NCI-H460 (cell line): ENCODE measurements around the gene CNOT11. TPM values are rescaled to one million over a fixed set of nuclear protein-coding genes. Genes with fewer than 3 reads are reported as not detected.

Source experiments
- DNase-seq: peaks from one replicate; pipeline ENCODE4 v3.0.0-alpha.2; 2016; ENCODE audit warnings: low read depth; ENCODE audit errors: extremely low read depth
- total RNA-seq: library from RNA; depleted of rRNA; stranded (reverse); fragments of >200 nt; shearing (Covaris generic); gene quantifications from 2 replicates; pipeline ENCODE4 v1.2.3, GENCODE V29; 2014

Gene CNOT11
- total RNA-seq, 1 experiment from 2014 or later, result 56.6 TPM

GRCh38 chr2:101273056-101273455 lies 20.4 kb downstream of the CNOT11 start:
- DNase-seq, result no peak

- no peak for DNase-seq
Measured at GRCh38 chr2:101274142-101274541, 21.5 kb downstream of the CNOT11 start.

- no peak for DNase-seq
Measured at GRCh38 chr2:101277111-101277510, 24.4 kb downstream of the CNOT11 start.

GRCh38 chr2:101278925-101279324 lies 26.2 kb downstream of the CNOT11 start:
- DNase-seq, result no peak

- no peak for DNase-seq
Measured at GRCh38 chr2:101281482-101281881, 28.8 kb downstream of the CNOT11 start.

GRCh38 chr2:101282980-101283379 lies 30.3 kb downstream of the CNOT11 start:
- DNase-seq, result no peak

- no peak for DNase-seq
Measured at GRCh38 chr2:101286684-101287083, 34.0 kb downstream of the CNOT11 start.

GRCh38 chr2:101287303-101287702 lies 34.6 kb downstream of the CNOT11 start:
- no peak for DNase-seq

GRCh38 chr2:101290711-101291110 lies 38.0 kb downstream of the CNOT11 start:
- no peak for DNase-seq

GRCh38 chr2:101291973-101292372 lies 39.3 kb downstream of the CNOT11 start:
- no peak for DNase-seq

- DNase-seq, result no peak
Measured at GRCh38 chr2:101293544-101293943, 40.9 kb downstream of the CNOT11 start.

- DNase-seq, result no peak
Measured at GRCh38 chr2:101294861-101295260, 42.2 kb downstream of the CNOT11 start.

- DNase-seq, result no peak
Measured at GRCh38 chr2:101295895-101296294, 43.2 kb downstream of the CNOT11 start.

GRCh38 chr2:101296371-101296770 lies 43.7 kb downstream of the CNOT11 start:
- no peak for DNase-seq

- no peak for DNase-seq
Measured at GRCh38 chr2:101297383-101297782, 44.7 kb downstream of the CNOT11 start.

GRCh38 chr2:101299604-101300003 lies 46.9 kb downstream of the CNOT11 start:
- DNase-seq, result no peak

GRCh38 chr2:101300164-101300563 lies 47.5 kb downstream of the CNOT11 start:
- no peak for DNase-seq

- no peak for DNase-seq
Measured at GRCh38 chr2:101300836-101301235, 48.1 kb downstream of the CNOT11 start.

- no peak for DNase-seq
Measured at GRCh38 chr2:101302016-101302415, 49.3 kb downstream of the CNOT11 start.

GRCh38 chr2:101303688-101304087 lies 51.0 kb downstream of the CNOT11 start:
- no peak for DNase-seq

GRCh38 chr2:101305035-101305434 lies 52.3 kb downstream of the CNOT11 start:
- no peak for DNase-seq

GRCh38 chr2:101305492-101306078 lies 52.9 kb downstream of the CNOT11 start:
- DNase-seq, result no peak

GRCh38 chr2:101306410-101306809 lies 53.7 kb downstream of the CNOT11 start:
- DNase-seq, result no peak
